Cardiac fibroblast (primary cell): ENCODE measurements around the gene MC2R.

Source experiments
- DNase-seq, 2 donors: peaks; one replicate each; pipeline versions ENCODE4 v3.0.0 to v3.0.0-alpha.2; 2010; ENCODE audit warnings: low read depth in 2 of 2
- H3K4me3 ChIP-seq, 2 donors: replicated peaks in 1 of 2; 1 replicate in 1 of 2; 2 replicates in 1 of 2; pipeline ENCODE4 v1.5.1; 2011; ENCODE audit warnings: low read depth in 2 of 2, low read length in 2 of 2, mild to moderate bottlenecking in 2 of 2, moderate library complexity in 1 of 2
- TF ChIP-seq, protein P1 (sequence below): IDR thresholded peaks from one replicate; pipeline ENCODE4 v1.5.1; 2011; ENCODE audit warnings: low read depth, mild to moderate bottlenecking, low read length, inconsistent platforms

MC2R gene

DNA sequence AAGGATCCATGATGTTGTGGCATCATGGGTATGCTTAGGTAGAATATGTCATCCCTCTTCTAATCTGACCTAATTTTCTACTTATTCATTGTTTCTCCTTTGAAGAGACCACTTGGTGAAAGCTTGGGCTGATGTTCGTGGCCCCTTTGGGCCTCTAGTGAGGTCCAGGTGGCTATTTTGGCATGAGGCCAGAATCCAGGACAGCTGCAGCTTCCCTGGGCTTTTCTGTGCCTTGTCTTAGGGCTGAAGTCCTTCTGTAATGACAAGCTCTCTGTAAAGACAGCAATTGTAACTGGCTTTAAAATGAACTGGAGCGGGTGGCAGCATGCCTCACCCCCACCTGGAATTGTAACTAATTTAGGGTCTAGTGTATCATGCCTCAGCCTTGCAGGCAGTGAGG lies 15.6 kb upstream of the MC2R start:
- no peak for DNase-seq
- no peak overlapping the region for H3K4me3 ChIP-seq
- TF ChIP-seq, protein P1, sequence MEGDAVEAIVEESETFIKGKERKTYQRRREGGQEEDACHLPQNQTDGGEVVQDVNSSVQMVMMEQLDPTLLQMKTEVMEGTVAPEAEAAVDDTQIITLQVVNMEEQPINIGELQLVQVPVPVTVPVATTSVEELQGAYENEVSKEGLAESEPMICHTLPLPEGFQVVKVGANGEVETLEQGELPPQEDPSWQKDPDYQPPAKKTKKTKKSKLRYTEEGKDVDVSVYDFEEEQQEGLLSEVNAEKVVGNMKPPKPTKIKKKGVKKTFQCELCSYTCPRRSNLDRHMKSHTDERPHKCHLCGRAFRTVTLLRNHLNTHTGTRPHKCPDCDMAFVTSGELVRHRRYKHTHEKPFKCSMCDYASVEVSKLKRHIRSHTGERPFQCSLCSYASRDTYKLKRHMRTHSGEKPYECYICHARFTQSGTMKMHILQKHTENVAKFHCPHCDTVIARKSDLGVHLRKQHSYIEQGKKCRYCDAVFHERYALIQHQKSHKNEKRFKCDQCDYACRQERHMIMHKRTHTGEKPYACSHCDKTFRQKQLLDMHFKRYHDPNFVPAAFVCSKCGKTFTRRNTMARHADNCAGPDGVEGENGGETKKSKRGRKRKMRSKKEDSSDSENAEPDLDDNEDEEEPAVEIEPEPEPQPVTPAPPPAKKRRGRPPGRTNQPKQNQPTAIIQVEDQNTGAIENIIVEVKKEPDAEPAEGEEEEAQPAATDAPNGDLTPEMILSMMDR: no peak

DNA sequence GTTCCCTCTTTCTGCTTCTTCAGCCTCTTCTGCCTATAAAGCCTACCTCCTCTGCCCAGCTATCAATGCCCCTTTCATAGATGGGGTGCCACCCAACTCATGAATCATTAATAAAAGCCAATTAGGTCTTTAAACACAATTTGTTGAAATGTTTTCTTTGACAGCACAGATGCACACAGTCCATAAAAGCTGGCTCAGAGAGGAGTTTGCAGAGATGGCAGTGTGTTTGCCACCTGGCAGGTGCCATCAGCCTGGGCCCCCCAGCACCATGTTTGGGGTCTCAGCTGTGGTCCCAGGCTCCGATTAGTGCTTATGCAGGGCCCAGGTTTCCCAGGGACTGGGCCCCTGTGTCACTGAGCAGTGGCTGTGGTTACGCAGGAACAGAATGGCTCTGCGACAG lies 7.9 kb upstream of the MC2R start:
- TF ChIP-seq, protein P1: no peak
- no peak overlapping the region for H3K4me3 ChIP-seq
- DNase-seq: no peak

DNA sequence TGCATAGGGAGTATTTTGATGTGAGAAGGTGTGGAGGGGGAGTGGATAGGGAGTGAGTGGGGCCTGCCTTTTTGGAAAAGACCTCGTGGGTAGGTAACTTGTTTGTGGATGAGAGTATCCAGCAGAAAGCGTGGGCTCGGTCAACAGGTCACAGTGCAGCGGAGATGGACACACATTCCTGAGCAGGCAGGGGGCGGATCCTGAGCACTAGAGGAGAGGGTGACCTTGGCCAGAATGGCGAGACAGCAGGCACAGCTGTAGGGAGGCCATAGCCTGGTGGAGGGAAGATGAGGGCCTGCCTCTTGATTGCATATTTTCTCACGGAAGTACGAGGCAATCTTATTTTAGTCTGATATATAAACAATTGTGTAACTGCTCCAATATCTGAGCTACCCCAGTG lies 3.6 kb upstream of the MC2R start:
- no peak overlapping the region for H3K4me3 ChIP-seq
- TF ChIP-seq, protein P1: no peak
- DNase-seq: no peak

DNA sequence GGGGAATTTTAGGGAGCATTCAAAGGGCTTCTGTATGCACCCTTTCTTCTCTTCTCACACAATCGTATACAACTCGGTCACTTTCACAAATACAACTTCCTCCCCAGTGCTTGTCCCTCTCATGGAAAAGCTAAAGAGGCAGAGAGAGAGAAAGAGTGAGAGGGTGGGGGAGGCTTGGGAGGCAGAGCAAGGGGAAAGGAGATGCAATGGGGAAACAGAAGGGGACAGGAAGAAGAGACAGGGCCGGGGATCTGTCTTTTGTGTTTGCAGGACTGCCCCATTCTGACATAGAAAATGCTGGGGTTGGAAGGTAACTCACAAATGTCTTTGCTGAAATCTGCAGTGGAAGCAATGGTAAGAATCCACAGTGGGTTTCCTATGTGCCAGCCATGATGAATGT lies 2.1 kb upstream of the MC2R start:
- DNase-seq: no peak
- H3K4me3 ChIP-seq: no peak overlapping the region
- TF ChIP-seq, protein P1: no peak

DNA sequence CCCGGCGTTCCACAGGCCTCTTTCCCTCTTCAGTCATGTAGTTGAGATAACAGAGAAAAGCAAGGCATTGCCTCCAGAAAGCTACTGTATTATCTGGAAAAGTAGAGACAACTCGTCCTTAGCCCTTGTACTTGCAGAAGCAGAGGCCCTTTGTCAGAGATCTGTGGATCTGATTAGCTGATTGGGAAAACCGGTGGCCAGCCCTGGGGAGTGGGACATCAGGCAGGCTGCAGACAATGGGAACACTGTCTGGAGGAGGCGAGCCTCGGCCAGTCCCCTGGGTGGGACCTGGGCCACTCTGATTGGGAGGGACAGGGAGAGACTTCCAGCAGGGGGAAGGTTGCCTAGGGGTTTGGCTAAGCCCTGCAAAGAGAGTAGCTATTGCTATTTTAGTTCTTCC lies 1.2 kb upstream of the MC2R start:
- DNase-seq: no peak
- no peak overlapping the region for H3K4me3 ChIP-seq
- TF ChIP-seq, protein P1: no peak

DNA sequence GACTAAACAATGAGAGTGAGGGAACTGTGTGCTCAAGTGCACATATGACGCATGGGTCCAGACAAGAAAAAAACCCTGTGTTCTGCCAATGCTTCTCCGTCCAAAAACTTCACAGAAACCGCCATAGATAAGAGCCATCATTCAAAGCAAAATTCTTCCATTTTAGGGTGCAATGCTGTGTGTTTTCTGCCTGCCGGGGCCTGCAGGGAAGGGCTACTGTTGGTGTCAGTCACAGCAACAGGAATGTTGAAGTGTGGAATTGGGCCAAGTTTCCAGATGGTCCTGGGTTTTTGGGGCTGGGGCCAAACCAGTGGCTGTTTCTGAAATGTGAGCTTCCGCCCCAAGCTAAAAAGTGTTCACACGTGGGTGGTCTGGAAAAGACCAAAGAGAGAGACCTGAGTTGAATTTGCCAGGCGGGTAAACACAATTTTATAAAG lies 677 bp upstream of the MC2R start:
- DNase-seq: no peak
- TF ChIP-seq, protein P1: no peak
- no peak overlapping the region for H3K4me3 ChIP-seq

DNA sequence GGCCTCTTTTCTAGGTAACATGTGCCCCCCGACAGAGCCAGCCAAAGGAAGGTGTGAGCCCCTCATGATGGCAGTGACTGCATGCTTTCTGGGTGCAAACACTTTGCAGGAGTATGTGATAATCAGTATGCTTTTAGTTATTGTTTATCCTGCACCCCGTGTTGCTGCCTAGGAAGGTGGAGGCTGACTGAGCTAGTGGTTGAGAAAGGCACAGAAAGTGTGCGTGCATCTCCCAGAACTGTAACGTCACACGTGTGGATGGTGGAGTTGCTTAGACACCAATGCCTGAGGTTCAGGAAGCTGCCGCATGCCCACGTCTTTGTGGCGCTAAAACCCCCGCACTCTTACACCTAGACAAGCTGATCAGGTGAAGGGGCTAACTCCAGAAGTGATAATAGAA lies 580 bp downstream of the MC2R start:
- no peak for DNase-seq
- TF ChIP-seq, protein P1: no peak
- no peak overlapping the region for H3K4me3 ChIP-seq
